Stimulated activated effector memory CD8-positive, alpha-beta T cell treated with anti-CD3 and anti-CD28 coated beads, Interleukin-12 subunit alpha, Interleukin-12 subunit beta, amount 100 ng/mL, for 72 hours (primary cell): ENCODE data around the gene SPATA6L.
A peak's percentile ranks its signal among the peaks of the same experiment; 100 is the strongest.
"Not testable (repeated sequence)": the region's sequence is repeated elsewhere in the genome, so short reads cannot be mapped to it uniquely, and the experiment has no call there.

ENCODE experiments used
- ATAC-seq: fragments of 150-1000 bp; cut with Tn5 transposase; 2 replicates; pipeline ENCODE4 v1.10.0; 2021
- DNase-seq, 2 donors: peaks; one replicate each; pipeline ENCODE4 v3.0.0; 2021 to 2022; ENCODE audit warnings: low spot score in 2 of 2
- H3K27ac Mint-ChIP-seq: one replicate; pipeline ENCODE4 v1.8.0; 2022; ENCODE audit warnings: mild to moderate bottlenecking, mixed read lengths
- H3K36me3 Mint-ChIP-seq: one replicate; pipeline ENCODE4 v1.8.0; 2022; ENCODE audit warnings: mild to moderate bottlenecking, mixed read lengths
- H3K4me1 Mint-ChIP-seq: one replicate; pipeline ENCODE4 v1.8.0; 2022; ENCODE audit warnings: mixed read lengths
- H3K4me3 Mint-ChIP-seq: one replicate; pipeline ENCODE4 v1.8.0; 2022; ENCODE audit warnings: mild to moderate bottlenecking, mixed read lengths
- H3K9me3 Mint-ChIP-seq: one replicate; pipeline ENCODE4 v1.8.0; 2022; ENCODE audit warnings: mixed read lengths

SPATA6L gene

DNA sequence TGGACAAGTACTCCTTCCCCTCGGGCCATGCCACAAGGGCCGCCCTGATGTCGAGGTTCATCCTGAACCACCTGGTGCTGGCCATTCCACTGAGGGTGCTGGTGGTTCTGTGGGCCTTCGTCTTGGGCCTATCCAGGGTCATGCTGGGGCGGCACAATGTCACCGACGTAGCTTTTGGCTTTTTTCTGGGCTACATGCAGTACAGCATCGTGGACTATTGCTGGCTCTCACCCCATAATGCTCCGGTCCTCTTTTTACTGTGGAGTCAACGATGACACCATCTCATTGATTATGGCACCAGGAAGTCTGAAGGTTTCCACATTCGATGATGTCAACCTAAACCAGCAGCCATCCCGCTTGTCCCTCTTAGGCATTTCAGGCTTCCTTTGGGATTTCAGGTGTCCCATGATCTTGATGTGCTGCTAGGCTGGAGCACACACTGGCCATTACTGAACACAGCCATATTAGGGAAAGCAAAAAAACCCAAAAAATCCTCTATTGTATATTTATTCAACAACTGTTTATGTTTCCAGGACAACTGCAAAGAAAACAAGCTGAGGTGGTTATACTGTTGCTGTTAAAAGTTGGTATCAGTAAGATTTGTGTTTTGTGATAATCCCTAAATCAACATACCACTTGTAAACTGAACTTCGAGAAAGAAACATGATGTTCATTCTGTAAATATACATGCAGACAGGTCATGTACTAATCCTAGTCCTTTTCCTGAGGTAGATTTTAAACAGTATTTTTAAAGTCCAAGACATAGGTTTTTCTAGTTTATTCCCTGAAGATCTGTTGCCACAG, 3.1 kb downstream of the SPATA6L start:
- Mint-ChIP-seq H3K27ac (peak overlapping the region; percentile 96), H3K4me1 (peaks cover 69% of the 10 kb centered on the region), H3K4me3 (peak overlapping the region; percentile 94), H3K36me3 (peaks cover 6% of the 10 kb centered on the region), H3K9me3 (no peaks in the 10 kb centered on the region)
- DNase-seq (no peak), ATAC-seq (no peak)

GRCh38 chr9:4662108-4662988, 3.9 kb downstream of the SPATA6L start, which contains the start of gene PLPP6:
TSS of gene PLPP6 (plus strand) at chr9:4662294. CDS start at chr9:4662376, 82 bp downstream.
- Mint-ChIP-seq H3K27ac (peak within 1 kb of the TSS; percentile 96), H3K4me1 (peaks cover 62% of the 10 kb centered on the region), H3K4me3 (peak within 1 kb of the TSS; percentile 94), H3K36me3 (peaks cover 6% of the 10 kb centered on the region), H3K9me3 (no peaks in the 10 kb centered on the region)
- ATAC-seq (peak; percentile 81), DNase-seq (peak; percentile 45 to 86)

- Mint-ChIP-seq H3K9me3 (no peaks in the 10 kb centered on the region), H3K27ac (peak overlapping the region; percentile 96), H3K4me3 (peak overlapping the region; percentile 94), H3K4me1 (peaks cover 55% of the 10 kb centered on the region), H3K36me3 (peaks cover 6% of the 10 kb centered on the region)
- ATAC-seq, result no peak
- DNase-seq, result no peak
Measured at GRCh38 chr9:4661611-4662010, 4.7 kb downstream of the SPATA6L start.

DNA sequence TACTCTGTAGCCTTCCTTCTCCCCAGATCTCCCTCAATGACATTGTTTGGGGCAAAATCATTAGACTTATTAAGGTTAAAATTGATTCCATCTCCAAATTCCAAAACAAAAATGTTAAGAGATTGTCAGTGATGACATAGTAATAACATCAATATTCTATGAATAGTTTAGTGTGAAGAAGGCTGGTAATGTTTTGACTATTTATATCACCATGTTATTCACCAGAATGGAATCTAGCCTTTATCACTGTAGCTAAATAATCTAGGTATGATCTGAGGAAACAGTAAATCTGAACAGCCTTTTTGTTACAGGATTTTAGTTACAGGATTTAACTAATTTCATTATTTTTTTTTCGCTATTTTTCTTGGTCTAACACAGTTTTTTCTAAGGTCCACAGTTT, 5.1 kb downstream of the SPATA6L start:
- no peaks in the 10 kb centered on the region for H3K9me3 Mint-ChIP-seq
- peaks cover 6% of the 10 kb centered on the region for H3K36me3 Mint-ChIP-seq
- DNase-seq (no peak), ATAC-seq (peak; percentile 48)
- H3K27ac Mint-ChIP-seq, result peak overlapping the region; percentile 96
- H3K4me3 Mint-ChIP-seq, result peak overlapping the region; percentile 94
- peaks cover 50% of the 10 kb centered on the region for H3K4me1 Mint-ChIP-seq

- not testable (repeated sequence) for H3K27ac Mint-ChIP-seq, H3K9me3 Mint-ChIP-seq, H3K4me3 Mint-ChIP-seq, DNase-seq, ATAC-seq, H3K36me3 Mint-ChIP-seq
- peaks cover 45% of the 10 kb centered on the region for H3K4me1 Mint-ChIP-seq
Measured at GRCh38 chr9:4660665-4661064, 5.6 kb downstream of the SPATA6L start.

- Mint-ChIP-seq H3K36me3 (peaks cover 6% of the 10 kb centered on the region), H3K27ac (no peak overlapping the region), H3K4me1 (peaks cover 38% of the 10 kb centered on the region), H3K4me3 (no peak overlapping the region), H3K9me3 (no peaks in the 10 kb centered on the region)
- no peak for ATAC-seq
- DNase-seq, result no peak
Measured at GRCh38 chr9:4657426-4658159, 8.7 kb downstream of the SPATA6L start.

DNA sequence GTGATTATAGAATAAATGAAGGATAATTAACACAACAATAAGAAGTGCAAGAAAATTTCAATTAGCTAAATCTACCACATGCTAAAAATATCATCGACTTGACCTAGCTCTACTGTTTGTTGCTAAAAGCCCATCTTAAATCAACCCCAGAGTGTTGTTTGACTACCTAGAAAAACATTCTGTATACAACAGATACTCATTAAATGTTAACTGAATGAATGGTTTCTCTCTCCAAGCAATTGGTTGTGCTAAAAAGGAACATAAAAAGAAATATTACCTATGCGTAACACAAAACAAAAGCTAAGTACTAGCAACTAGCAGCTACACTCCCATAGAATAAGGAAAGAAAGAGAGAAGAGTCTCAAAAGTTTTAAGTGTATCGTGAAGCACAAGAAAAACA, 9.7 kb downstream of the SPATA6L start:
- H3K9me3 Mint-ChIP-seq, result no peaks in the 10 kb centered on the region
- no peak overlapping the region for H3K4me3 Mint-ChIP-seq
- DNase-seq, result no peak
- H3K36me3 Mint-ChIP-seq, result no peaks in the 10 kb centered on the region
- ATAC-seq, result no peak
- H3K4me1 Mint-ChIP-seq, result peaks cover 28% of the 10 kb centered on the region
- no peak overlapping the region for H3K27ac Mint-ChIP-seq

GRCh38 chr9:4656196-4656595, 10.1 kb downstream of the SPATA6L start:
- peaks cover 24% of the 10 kb centered on the region for H3K4me1 Mint-ChIP-seq
- not testable (repeated sequence) for ATAC-seq, H3K27ac Mint-ChIP-seq, H3K9me3 Mint-ChIP-seq, H3K4me3 Mint-ChIP-seq, DNase-seq, H3K36me3 Mint-ChIP-seq

GRCh38 chr9:4654538-4654937, 11.7 kb downstream of the SPATA6L start:
- peaks cover 22% of the 10 kb centered on the region for H3K4me1 Mint-ChIP-seq
- DNase-seq (no peak), ATAC-seq (no peak)
- peak overlapping the region; percentile 20 for H3K27ac Mint-ChIP-seq
- H3K36me3 Mint-ChIP-seq, result no peaks in the 10 kb centered on the region
- peak overlapping the region; percentile 38 for H3K4me3 Mint-ChIP-seq
- H3K9me3 Mint-ChIP-seq, result no peaks in the 10 kb centered on the region

GRCh38 chr9:4654084-4654483, 12.2 kb downstream of the SPATA6L start:
- Mint-ChIP-seq H3K4me3 (peak overlapping the region; percentile 38), H3K27ac (peak overlapping the region; percentile 20), H3K9me3 (no peaks in the 10 kb centered on the region), H3K4me1 (peaks cover 22% of the 10 kb centered on the region), H3K36me3 (no peaks in the 10 kb centered on the region)
- DNase-seq, result peak in 1 of 2 donors; percentile 72
- ATAC-seq, result peak; percentile 98

GRCh38 chr9:4642351-4642750, 23.9 kb downstream of the SPATA6L start:
- no peak for DNase-seq
- Mint-ChIP-seq H3K9me3 (no peaks in the 10 kb centered on the region), H3K4me3 (no peak overlapping the region), H3K4me1 (no peaks in the 10 kb centered on the region), H3K27ac (no peak overlapping the region), H3K36me3 (no peaks in the 10 kb centered on the region)
- no peak for ATAC-seq

DNA sequence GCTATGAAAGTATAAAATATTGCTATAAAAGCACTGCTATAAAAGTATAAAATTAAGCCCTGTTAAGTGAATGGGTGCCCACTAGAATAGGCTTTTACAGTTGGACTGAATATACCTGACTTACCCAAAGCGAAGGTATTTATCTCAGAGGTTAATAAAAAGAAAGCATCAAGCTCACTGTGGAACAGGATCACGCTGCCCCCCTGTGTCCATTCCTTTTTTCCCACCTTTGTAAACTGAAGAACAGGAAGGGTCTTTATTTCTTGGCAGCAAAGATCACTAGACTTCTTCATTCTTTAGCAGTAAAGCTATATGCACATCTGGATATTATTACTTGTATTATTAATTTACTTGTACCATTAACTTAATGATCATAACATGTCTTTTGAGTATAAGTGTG, 26.3 kb downstream of the SPATA6L start:
- Mint-ChIP-seq H3K4me1 (no peaks in the 10 kb centered on the region), H3K4me3 (no peak overlapping the region), H3K27ac (no peak overlapping the region), H3K36me3 (no peaks in the 10 kb centered on the region), H3K9me3 (no peaks in the 10 kb centered on the region)
- DNase-seq (no peak), ATAC-seq (no peak)

DNA sequence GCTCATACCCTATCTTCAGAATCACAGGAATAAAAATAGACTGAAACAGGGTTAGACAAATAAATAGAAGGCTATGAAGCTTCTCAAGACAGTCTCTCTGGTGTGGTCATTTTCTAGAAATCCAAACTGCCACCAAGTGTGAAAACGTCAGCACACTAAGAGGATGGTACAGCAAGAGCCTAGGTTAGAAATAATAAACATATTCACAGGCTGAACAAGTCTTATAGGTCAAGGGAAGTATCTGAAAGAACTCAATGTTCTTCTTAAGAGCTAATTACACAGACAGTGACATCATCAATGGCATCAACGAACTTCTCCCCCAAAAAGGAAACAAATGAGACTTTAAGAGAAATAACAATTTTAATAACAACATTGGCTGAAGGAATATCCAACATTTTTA, 26.9 kb downstream of the SPATA6L start:
- Mint-ChIP-seq H3K27ac (no peak overlapping the region), H3K9me3 (no peaks in the 10 kb centered on the region), H3K36me3 (no peaks in the 10 kb centered on the region), H3K4me1 (no peaks in the 10 kb centered on the region), H3K4me3 (no peak overlapping the region)
- DNase-seq (no peak), ATAC-seq (no peak)

GRCh38 chr9:4638968-4639367, 27.3 kb downstream of the SPATA6L start:
- H3K36me3 Mint-ChIP-seq, result no peaks in the 10 kb centered on the region
- no peaks in the 10 kb centered on the region for H3K4me1 Mint-ChIP-seq
- H3K4me3 Mint-ChIP-seq, result no peak overlapping the region
- H3K27ac Mint-ChIP-seq, result no peak overlapping the region
- DNase-seq (no peak), ATAC-seq (no peak)
- H3K9me3 Mint-ChIP-seq, result no peaks in the 10 kb centered on the region

- no peak for ATAC-seq
- Mint-ChIP-seq H3K27ac (no peak overlapping the region), H3K4me1 (no peaks in the 10 kb centered on the region), H3K36me3 (no peaks in the 10 kb centered on the region), H3K4me3 (no peak overlapping the region), H3K9me3 (no peaks in the 10 kb centered on the region)
- no peak for DNase-seq
Measured at GRCh38 chr9:4630836-4631235, 35.4 kb downstream of the SPATA6L start.
